GM18505 (cell line): ENCODE measurements around the gene RERGL.
"Not testable (repeated sequence)": the region's sequence is repeated elsewhere in the genome, so short reads cannot be mapped to it uniquely, and the experiment has no call there.

Experiments used
- ATAC-seq: cut with Tn5 transposase; IDR thresholded peaks from one replicate; pipeline ENCODE4 v1.9.1; 2021; ENCODE audit not compliant: unreplicated experiment
- POLR2A ChIP-seq: IDR thresholded peaks from 4 replicates; pipeline ENCODE4 v1.6.1; 2011; ENCODE audit warnings: borderline replicate concordance; ENCODE audit not compliant: insufficient read depth, insufficient read length; ENCODE audit errors: extremely low read depth

The RERGL gene

GRCh38 chr12:18066666-18067065 lies 23.3 kb downstream of the RERGL start:
- TF ChIP-seq POLR2A, result no peak
- ATAC-seq, result no peak

GRCh38 chr12:18062867-18063266 lies 27.1 kb downstream of the RERGL start:
- ATAC-seq, result not testable (repeated sequence)

GRCh38 chr12:18057051-18057450 lies 32.9 kb downstream of the RERGL start:
- ATAC-seq, result no peak

GRCh38 chr12:18054925-18055619 lies 34.9 kb downstream of the RERGL start:
- TF ChIP-seq POLR2A, result no peak
- no peak for ATAC-seq

More at GRCh38 chr12:18057051-18057450, 32.9 kb downstream of the RERGL start:
- no peak for TF ChIP-seq POLR2A

- ATAC-seq, result no peak
Observed at GRCh38 chr12:18045446-18045992, 44.5 kb downstream of the RERGL start.

GRCh38 chr12:18040060-18040742 lies 49.8 kb downstream of the RERGL start:
- not testable (repeated sequence) for ATAC-seq

More at GRCh38 chr12:18045446-18045992, 44.5 kb downstream of the RERGL start:
- no peak for TF ChIP-seq POLR2A
